Upper lobe of right lung (tissue), 1 donor: Measurements from ENCODE around the gene DLEU7. TPM values are rescaled to one million over a fixed set of nuclear protein-coding genes. Genes with fewer than 3 reads are reported as not detected.

Source experiments
- ATAC-seq: fragments of 200-7000 bp; cut with Tn5 transposase; one replicate; pipeline ENCODE4 v1.9.1; 2020; ENCODE audit warnings: mild to moderate bottlenecking, moderate library complexity
- DNase-seq: peaks from one replicate; pipeline ENCODE4 v3.0.0-alpha.2; 2020
- H3K27ac ChIP-seq: fragments of 200-600 bp; one replicate; pipeline ENCODE4 v1.8.0; 2022
- H3K27me3 ChIP-seq: fragments of 200-600 bp; one replicate; pipeline ENCODE4 v1.8.0; 2022; ENCODE audit warnings: mild to moderate bottlenecking
- H3K36me3 ChIP-seq: fragments of 200-600 bp; one replicate; pipeline ENCODE4 v1.8.0; 2022
- H3K4me1 ChIP-seq: fragments of 200-600 bp; one replicate; pipeline ENCODE4 v1.8.0; 2022
- H3K4me3 ChIP-seq: fragments of 200-600 bp; one replicate; pipeline ENCODE4 v1.8.0; 2022; ENCODE audit warnings: mild to moderate bottlenecking
- H3K9me3 ChIP-seq: fragments of 200-600 bp; one replicate; pipeline ENCODE4 v1.8.0; 2022
- intact Hi-C: fragments of 100-400 bp; cut with DNase I; formaldehyde crosslinking; loops from one replicate; pipeline ENCODE4 v1.11.0; 2022
- total RNA-seq: library from RNA; stranded (reverse); fragmentation: NEBNext Ultra II Directional; extraction: Animal tissue kit (Norgen Biotek cat#: 25700); gene quantifications from one replicate; pipeline ENCODE4 v1.2.1, GENCODE V29; 2021
- TF ChIP-seq, protein P1 (sequence below): fragments of 200-600 bp; IDR thresholded peaks from one replicate; pipeline ENCODE4 v1.8.0; 2022; ENCODE audit warnings: antibody characterized with exemption
- donor health status: DM: no; HTN: yes; CAD: no; lungs with severe emphysema.

The DLEU7 gene
- total RNA-seq, 1 donor from 2014 or later, result 1.6 TPM

DNA sequence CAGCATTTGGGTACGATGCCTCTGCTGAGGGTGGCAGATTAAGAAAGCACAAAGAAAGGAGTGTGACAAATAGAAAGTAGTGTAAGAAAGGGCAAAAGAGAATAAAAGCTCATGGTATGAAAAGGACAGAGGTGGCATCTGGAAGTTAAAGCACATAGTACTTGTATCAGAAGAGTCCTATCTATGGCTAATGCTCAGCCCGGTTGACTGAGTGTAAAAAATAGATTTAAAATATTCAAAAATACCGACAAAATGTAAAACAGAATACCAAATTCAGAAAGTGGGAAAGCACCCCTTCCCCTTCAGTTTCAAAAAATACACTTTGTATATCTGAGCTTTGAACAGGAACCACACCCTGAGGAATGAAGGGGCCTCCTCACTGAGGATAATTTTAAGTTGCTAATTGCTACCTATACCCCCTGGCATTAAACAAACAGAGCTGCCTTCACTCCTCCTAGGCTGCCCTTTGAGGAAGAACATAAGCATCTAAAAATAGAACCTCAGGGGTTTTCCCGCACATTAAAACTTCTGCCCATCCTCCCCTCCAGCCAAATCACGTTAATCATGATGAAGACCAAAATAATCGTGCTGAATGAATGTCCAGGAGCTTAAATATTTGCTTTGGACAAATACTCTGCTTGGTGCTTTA is 43.3 kb downstream of the DLEU7 start:
- Histone ChIP-seq H3K4me1 (peaks cover 13% of the 10 kb centered on the region), H3K36me3 (no peaks in the 10 kb centered on the region), H3K27me3 (no peaks in the 10 kb centered on the region), H3K4me3 (no peak overlapping the region), H3K27ac (no peak overlapping the region), H3K9me3 (no peaks in the 10 kb centered on the region)
- ATAC-seq (no peak), DNase-seq (no peak)
- TF ChIP-seq, protein P1, sequence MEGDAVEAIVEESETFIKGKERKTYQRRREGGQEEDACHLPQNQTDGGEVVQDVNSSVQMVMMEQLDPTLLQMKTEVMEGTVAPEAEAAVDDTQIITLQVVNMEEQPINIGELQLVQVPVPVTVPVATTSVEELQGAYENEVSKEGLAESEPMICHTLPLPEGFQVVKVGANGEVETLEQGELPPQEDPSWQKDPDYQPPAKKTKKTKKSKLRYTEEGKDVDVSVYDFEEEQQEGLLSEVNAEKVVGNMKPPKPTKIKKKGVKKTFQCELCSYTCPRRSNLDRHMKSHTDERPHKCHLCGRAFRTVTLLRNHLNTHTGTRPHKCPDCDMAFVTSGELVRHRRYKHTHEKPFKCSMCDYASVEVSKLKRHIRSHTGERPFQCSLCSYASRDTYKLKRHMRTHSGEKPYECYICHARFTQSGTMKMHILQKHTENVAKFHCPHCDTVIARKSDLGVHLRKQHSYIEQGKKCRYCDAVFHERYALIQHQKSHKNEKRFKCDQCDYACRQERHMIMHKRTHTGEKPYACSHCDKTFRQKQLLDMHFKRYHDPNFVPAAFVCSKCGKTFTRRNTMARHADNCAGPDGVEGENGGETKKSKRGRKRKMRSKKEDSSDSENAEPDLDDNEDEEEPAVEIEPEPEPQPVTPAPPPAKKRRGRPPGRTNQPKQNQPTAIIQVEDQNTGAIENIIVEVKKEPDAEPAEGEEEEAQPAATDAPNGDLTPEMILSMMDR, result no peak
- intact Hi-C loops, result no loop called here

DNA sequence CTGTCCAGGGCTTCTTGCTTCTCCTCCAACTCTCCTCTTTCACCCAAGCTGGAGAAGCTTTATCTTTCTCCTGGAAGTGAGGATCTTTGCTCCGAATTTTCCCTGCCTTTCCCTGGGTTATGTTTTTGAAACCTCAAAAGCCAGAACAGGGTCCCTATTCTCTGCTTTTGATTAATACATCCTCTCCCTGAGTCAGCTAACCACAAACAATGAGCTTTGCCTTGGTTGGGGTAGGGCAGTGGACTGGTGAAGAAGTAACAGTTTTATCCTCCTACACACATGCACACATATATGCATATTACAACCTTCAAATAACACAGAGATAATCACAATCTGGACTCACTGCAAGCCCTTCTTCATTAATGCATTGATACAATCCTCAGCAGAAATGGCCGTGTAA is 44.6 kb downstream of the DLEU7 start:
- Histone ChIP-seq H3K27me3 (no peaks in the 10 kb centered on the region), H3K27ac (no peak overlapping the region), H3K4me3 (no peak overlapping the region), H3K4me1 (peaks cover 13% of the 10 kb centered on the region), H3K36me3 (no peaks in the 10 kb centered on the region), H3K9me3 (no peaks in the 10 kb centered on the region)
- intact Hi-C loops, result no loop called here
- DNase-seq, result no peak
- TF ChIP-seq, protein P1, result no peak
- no peak for ATAC-seq

DNA sequence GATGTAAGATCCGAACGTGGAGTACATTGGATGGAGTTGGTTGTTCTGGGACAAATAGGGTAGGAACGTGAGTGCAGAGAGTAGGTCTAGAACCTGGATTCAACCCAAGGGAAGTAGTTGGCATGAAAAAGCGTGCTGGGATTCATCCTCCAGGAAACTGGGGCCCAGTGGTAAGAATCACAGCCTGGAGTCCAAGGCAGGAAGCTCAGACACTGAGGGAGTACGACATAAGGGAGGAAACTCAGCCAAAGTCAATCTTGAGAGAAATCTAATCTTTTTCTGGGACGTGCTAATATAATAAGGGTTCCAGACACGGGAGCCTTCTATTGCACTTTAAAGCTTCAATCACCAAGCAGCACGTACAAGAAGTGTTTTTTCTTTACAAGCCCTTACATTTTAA is 46.4 kb downstream of the DLEU7 start:
- H3K36me3 ChIP-seq, result no peaks in the 10 kb centered on the region
- intact Hi-C loops, result no loop called here
- ATAC-seq, result no peak

DNA sequence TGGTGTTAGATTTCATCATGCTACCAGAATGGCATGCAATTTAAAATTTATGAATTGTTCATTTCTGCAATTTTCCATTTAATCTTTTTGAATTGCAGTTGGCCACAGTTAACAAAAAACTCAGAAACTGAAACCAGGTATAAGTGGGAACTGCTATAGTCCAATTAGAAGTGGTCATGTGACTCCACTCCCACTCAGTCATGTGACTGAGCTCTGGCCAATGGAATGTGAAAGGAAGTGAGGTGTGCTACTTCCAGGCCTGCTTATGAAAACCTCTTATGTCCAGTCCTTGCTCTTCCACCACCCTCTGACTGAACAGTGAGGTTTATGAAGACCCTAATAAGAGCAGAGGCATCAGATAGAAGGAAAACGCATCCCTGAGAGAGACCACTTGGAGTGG is 47.0 kb downstream of the DLEU7 start:
- Histone ChIP-seq H3K4me3 (no peak overlapping the region), H3K9me3 (no peaks in the 10 kb centered on the region), H3K27me3 (no peaks in the 10 kb centered on the region), H3K27ac (no peak overlapping the region), H3K36me3 (no peaks in the 10 kb centered on the region), H3K4me1 (peaks cover 13% of the 10 kb centered on the region)
- no peak for ATAC-seq
- intact Hi-C loops, result no loop called here
- no peak for DNase-seq
- TF ChIP-seq, protein P1, result no peak

More for the DNA sequence above, 46.4 kb downstream of the DLEU7 start:
- Histone ChIP-seq H3K4me3 (no peak overlapping the region), H3K27me3 (no peaks in the 10 kb centered on the region), H3K9me3 (no peaks in the 10 kb centered on the region), H3K4me1 (peaks cover 13% of the 10 kb centered on the region), H3K27ac (no peak overlapping the region)
- TF ChIP-seq, protein P1, result no peak
- DNase-seq, result no peak

DNA sequence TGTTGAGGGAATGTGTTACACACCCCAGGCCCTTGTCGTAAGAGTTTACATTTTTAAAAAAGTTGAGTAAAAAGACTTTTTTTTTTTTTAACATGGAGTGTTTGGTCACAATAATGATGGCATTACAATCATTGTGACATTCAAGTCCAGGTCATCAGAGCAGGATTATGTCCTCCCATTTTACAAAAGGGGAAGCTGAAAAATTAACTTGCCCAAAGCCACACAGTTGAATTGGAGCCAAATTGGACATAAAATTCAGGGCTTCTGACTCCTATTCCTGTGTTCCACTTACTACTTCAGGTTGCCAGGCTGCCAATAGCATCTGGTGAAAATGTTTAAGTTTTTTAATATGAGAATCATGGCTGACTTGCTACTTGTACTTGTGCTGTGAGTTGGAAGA is 49.3 kb downstream of the DLEU7 start:
- DNase-seq (no peak), ATAC-seq (no peak)
- Histone ChIP-seq H3K36me3 (no peaks in the 10 kb centered on the region), H3K4me1 (no peaks in the 10 kb centered on the region), H3K27me3 (no peaks in the 10 kb centered on the region), H3K27ac (no peak overlapping the region), H3K4me3 (no peak overlapping the region), H3K9me3 (no peaks in the 10 kb centered on the region)
- TF ChIP-seq, protein P1, result no peak
- intact Hi-C loops, result no loop called here

DNA sequence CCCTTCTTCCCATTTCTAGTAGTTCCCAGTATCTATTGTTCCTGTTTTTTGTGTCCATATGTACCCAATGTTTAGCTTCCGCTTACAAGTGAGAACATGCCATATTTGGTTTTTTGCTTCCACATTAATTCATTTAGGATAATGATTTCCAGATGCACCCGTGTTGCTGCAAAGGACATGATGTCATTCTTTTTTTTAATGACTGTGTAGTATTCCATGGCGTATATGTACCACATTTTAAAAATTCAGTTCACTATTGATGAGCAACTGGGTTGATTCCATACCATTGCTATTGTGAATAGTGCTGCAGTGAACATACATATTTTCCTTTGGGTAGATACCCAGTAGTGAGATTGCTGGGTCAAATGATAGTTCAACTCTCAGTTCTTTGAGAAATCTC is 50.5 kb downstream of the DLEU7 start:
- Histone ChIP-seq H3K4me3 (no peak overlapping the region), H3K36me3 (no peaks in the 10 kb centered on the region), H3K27me3 (no peaks in the 10 kb centered on the region), H3K27ac (no peak overlapping the region), H3K4me1 (no peaks in the 10 kb centered on the region), H3K9me3 (no peaks in the 10 kb centered on the region)
- intact Hi-C loops, result no loop called here
- DNase-seq (no peak), ATAC-seq (no peak)
- TF ChIP-seq, protein P1, result no peak
